MM.1S (cell line): ENCODE results near the gene LRTM1.

Experiments
- DNase-seq: peaks from one replicate; pipeline ENCODE4 v3.0.0-alpha.2; 2015
- H2AFZ ChIP-seq: fragments of 300-600 bp; sonication (generic); 2 replicates; pipeline ENCODE4 v1.6.0; 2016; ENCODE audit warnings: antibody characterized with exemption, low read length
- H3F3A ChIP-seq: fragments of 300-600 bp; sonication (generic); 2 replicates; pipeline ENCODE4 v1.6.1; 2016; ENCODE audit warnings: mild to moderate bottlenecking, antibody characterized with exemption, low read length, moderate library complexity, mixed read lengths; ENCODE audit not compliant: insufficient read depth
- H3K27ac ChIP-seq: fragments of 300-600 bp; sonication (generic); 2 replicates; pipeline ENCODE4 v1.5.1; 2016; ENCODE audit warnings: mild to moderate bottlenecking, low read length
- H3K27me3 ChIP-seq: fragments of 300-600 bp; sonication (generic); replicated peaks from 2 replicates; pipeline ENCODE4 v1.6.0; 2016; ENCODE audit warnings: low read length; ENCODE audit not compliant: insufficient read depth
- H3K36me3 ChIP-seq: fragments of 300-600 bp; sonication (generic); replicated peaks from 2 replicates; pipeline ENCODE4 v1.6.1; 2016; ENCODE audit warnings: mild to moderate bottlenecking, low read length, mixed read lengths; ENCODE audit not compliant: insufficient read depth
- H3K4me1 ChIP-seq: fragments of 300-600 bp; sonication (generic); 2 replicates; pipeline ENCODE4 v1.6.1; 2016; ENCODE audit warnings: low read length, mixed read lengths
- H3K4me2 ChIP-seq: fragments of 300-600 bp; sonication (generic); 2 replicates; pipeline ENCODE4 v1.6.0; 2016; ENCODE audit warnings: low read depth, low read length
- H3K4me3 ChIP-seq: fragments of 300-600 bp; sonication (generic); 2 replicates; pipeline ENCODE4 v1.5.1; 2016; ENCODE audit warnings: low read length, mixed read lengths
- H3K79me2 ChIP-seq: fragments of 300-600 bp; sonication (generic); 2 replicates; pipeline ENCODE4 v1.6.1; 2016; ENCODE audit warnings: mixed run types, low read length, mixed read lengths
- H3K9ac ChIP-seq: fragments of 300-600 bp; sonication (generic); 2 replicates; pipeline ENCODE4 v1.6.1; 2016; ENCODE audit warnings: low read length, mixed read lengths
- H3K9me2 ChIP-seq: fragments of 300-600 bp; sonication (generic); replicated peaks from 2 replicates; pipeline ENCODE4 v1.6.1; 2016; ENCODE audit warnings: mild to moderate bottlenecking, low read length, mixed read lengths; ENCODE audit not compliant: insufficient read depth
- H3K9me3 ChIP-seq: fragments of 300-600 bp; sonication (generic); replicated peaks from 2 replicates; pipeline ENCODE4 v1.6.1; 2016; ENCODE audit warnings: mild to moderate bottlenecking, low read length, mixed read lengths; ENCODE audit not compliant: insufficient read depth
- H4K20me1 ChIP-seq: fragments of 300-600 bp; sonication (generic); 2 replicates; pipeline ENCODE4 v1.6.1; 2016; ENCODE audit warnings: mild to moderate bottlenecking, low read length, moderate library complexity, mixed read lengths; ENCODE audit not compliant: insufficient read depth
- CTCF ChIP-seq: fragments of 300-600 bp; sonication (generic); IDR thresholded peaks from 2 replicates; pipeline ENCODE4 v1.5.1; 2016; ENCODE audit warnings: antibody characterized with exemption, low read length, mixed read lengths
- EZH2 ChIP-seq: fragments of 300-600 bp; sonication (generic); optimal IDR thresholded peaks from 2 replicates; pipeline ENCODE3; 2017; ENCODE audit warnings: low read depth, mild to moderate bottlenecking, antibody characterized with exemption, low read length, mixed read lengths
- EZH2phosphoT487 ChIP-seq: fragments of 300-600 bp; sonication (generic); IDR thresholded peaks from 2 replicates; pipeline ENCODE4 v1.6.1; 2018; ENCODE audit warnings: antibody characterized with exemption, low read length

The LRTM1 gene

GRCh38 chr3:54899273-54899672 is 28.6 kb downstream of the LRTM1 start:
- H3K27me3 ChIP-seq: no peaks in the 10 kb centered on the region
- no peaks in the 10 kb centered on the region for H3K4me1 ChIP-seq
- H3K79me2 ChIP-seq: no peaks in the 10 kb centered on the region
- no peaks in the 10 kb centered on the region for H3K9me2 ChIP-seq
- DNase-seq: no peak
- H3K9me3 ChIP-seq: no peaks in the 10 kb centered on the region
- H2AFZ ChIP-seq: no peak overlapping the region
- H3K27ac ChIP-seq: no peak overlapping the region
- no peaks in the 10 kb centered on the region for H4K20me1 ChIP-seq
- H3K9ac ChIP-seq: no peak overlapping the region
- no peaks in the 10 kb centered on the region for H3F3A ChIP-seq
- H3K4me2 ChIP-seq: no peak overlapping the region
- TF ChIP-seq CTCF (no peak), EZH2phosphoT487 (no peak), EZH2 (no peak)
- H3K4me3 ChIP-seq: no peak overlapping the region
- no peaks in the 10 kb centered on the region for H3K36me3 ChIP-seq

GRCh38 chr3:54897028-54897711 is 30.7 kb downstream of the LRTM1 start:
- H3K4me2 ChIP-seq: no peak overlapping the region
- no peak overlapping the region for H3K9ac ChIP-seq
- no peak overlapping the region for H3K27ac ChIP-seq
- no peaks in the 10 kb centered on the region for H3F3A ChIP-seq
- no peaks in the 10 kb centered on the region for H3K79me2 ChIP-seq
- H3K4me3 ChIP-seq: no peak overlapping the region
- H3K9me3 ChIP-seq: no peaks in the 10 kb centered on the region
- no peaks in the 10 kb centered on the region for H3K4me1 ChIP-seq
- DNase-seq: no peak
- no peak overlapping the region for H2AFZ ChIP-seq
- no peak for TF ChIP-seq EZH2phosphoT487
- TF ChIP-seq CTCF: no peak
- TF ChIP-seq EZH2: no peak
- H4K20me1 ChIP-seq: no peaks in the 10 kb centered on the region
- no peaks in the 10 kb centered on the region for H3K27me3 ChIP-seq
- H3K9me2 ChIP-seq: no peaks in the 10 kb centered on the region
- H3K36me3 ChIP-seq: no peaks in the 10 kb centered on the region

GRCh38 chr3:54895613-54896012 is 32.2 kb downstream of the LRTM1 start:
- H3K9me2 ChIP-seq: no peaks in the 10 kb centered on the region
- TF ChIP-seq CTCF (no peak), EZH2 (no peak), EZH2phosphoT487 (no peak)

More at GRCh38 chr3:54895613-54896012, 32.2 kb downstream of the LRTM1 start:
- no peak overlapping the region for H2AFZ ChIP-seq
- no peaks in the 10 kb centered on the region for H3K4me1 ChIP-seq
- H4K20me1 ChIP-seq: no peaks in the 10 kb centered on the region
- DNase-seq: no peak
- H3K27me3 ChIP-seq: no peaks in the 10 kb centered on the region
- H3K9me3 ChIP-seq: no peaks in the 10 kb centered on the region
- no peak overlapping the region for H3K27ac ChIP-seq
- no peak overlapping the region for H3K9ac ChIP-seq
- no peak overlapping the region for H3K4me3 ChIP-seq
- H3F3A ChIP-seq: no peaks in the 10 kb centered on the region
- no peaks in the 10 kb centered on the region for H3K79me2 ChIP-seq
- no peak overlapping the region for H3K4me2 ChIP-seq
- H3K36me3 ChIP-seq: no peaks in the 10 kb centered on the region
